NCI-H748 treated with DMSO at 0.1 percent for 48 hours (cell line): Measurements from ENCODE around the gene IL5RA.

Experiments used
- DNase-seq: peaks from one replicate; lab custom pipeline; 2025; lab: John Stamatoyannopoulos, UW

Gene IL5RA, protein sequence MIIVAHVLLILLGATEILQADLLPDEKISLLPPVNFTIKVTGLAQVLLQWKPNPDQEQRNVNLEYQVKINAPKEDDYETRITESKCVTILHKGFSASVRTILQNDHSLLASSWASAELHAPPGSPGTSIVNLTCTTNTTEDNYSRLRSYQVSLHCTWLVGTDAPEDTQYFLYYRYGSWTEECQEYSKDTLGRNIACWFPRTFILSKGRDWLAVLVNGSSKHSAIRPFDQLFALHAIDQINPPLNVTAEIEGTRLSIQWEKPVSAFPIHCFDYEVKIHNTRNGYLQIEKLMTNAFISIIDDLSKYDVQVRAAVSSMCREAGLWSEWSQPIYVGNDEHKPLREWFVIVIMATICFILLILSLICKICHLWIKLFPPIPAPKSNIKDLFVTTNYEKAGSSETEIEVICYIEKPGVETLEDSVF

DNA sequence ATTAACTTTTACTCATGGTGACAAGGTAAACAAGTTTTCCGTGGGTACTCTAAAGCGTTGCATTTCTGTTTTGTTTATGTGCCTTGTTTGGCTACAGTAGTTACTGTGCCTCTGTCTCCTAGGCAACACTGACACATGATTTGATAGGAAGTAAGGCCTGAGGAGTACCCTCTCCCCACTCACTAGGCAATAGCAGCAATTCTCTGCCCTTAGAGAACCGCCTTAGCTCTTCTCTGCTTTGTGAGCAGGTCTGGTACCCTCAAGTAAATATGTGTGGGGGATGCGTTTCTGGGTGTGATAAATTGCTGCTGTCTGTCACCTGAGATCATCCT, at the start of gene IL5RA:
Gene IL5RA (minus strand): TSS at position 76 of the 332 bp plus-strand sequence. CDS start 5,390 bp downstream, outside the sequence.
- DNase-seq, result peak; percentile 66

DNA sequence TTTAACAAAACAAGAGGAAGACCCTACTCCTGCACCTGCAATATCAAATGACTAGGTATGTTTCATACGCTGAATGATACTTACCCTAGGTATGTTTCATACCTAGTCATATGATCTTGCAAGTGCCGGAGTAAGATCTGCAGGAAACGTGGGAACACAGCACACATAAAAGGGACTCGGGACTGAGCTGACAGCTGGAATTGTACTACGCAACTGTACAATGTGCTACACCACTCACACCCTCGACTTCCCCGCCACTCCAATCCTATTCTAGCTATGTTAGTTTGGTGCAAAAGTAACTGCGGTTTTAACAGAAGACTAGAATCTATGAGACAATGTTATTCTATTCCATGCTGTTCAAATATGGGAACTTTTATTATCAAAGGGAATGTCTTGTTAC, 47.3 kb upstream of the IL5RA start:
- no peak for DNase-seq

DNA sequence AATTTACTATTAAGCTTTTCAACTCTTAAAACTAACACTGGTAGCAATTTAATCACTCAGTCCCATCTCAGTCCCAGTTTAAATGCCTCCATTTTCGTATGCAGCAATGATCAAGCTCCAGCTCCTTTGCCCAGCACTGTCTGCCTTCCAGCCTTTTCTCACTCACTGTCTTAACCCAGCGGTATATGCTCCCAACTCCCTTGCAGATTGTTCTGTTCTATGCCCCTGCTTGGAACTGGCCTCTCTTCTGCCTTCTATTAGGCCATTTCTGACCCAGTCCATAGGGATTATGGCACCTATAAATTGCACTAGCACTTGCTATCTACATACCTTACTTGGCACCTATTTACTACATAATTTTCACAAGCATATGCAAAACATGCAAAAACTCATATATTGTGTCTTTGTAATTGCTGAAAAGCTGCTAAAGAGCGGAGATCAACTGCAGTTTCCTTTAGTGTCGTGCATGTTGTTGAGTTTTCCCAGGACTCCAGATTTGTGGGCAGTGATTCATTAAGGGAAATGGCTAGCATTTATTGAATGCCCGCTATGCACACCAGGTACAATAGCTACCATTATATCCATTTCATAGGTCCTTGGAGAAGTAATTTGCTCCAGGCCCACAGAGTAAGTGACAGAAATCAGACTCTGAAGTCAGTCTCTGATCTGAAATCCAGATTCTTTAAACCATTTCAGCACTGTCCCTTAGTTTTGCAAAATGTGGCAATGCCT, 44.9 kb upstream of the IL5RA start:
- DNase-seq, result no peak

DNA sequence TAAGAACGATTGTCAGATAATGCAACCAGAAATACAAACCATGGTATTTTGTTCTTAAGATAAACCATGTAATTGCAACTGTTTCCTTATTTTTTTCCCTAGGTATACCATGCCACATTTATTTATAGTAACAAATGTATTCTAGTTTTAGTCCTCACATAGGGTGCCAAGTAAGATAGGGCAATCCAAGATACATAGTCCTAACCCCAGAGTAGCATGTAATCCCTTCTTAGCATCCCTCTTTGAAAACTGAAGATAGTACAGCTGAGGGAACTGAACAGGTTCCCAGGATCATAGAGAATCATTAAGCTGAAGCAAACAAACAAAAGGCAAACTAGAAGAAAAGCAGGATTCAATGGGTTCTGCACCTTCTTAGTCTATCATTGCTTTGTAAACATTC, 41.3 kb upstream of the IL5RA start:
- DNase-seq, result no peak

DNA sequence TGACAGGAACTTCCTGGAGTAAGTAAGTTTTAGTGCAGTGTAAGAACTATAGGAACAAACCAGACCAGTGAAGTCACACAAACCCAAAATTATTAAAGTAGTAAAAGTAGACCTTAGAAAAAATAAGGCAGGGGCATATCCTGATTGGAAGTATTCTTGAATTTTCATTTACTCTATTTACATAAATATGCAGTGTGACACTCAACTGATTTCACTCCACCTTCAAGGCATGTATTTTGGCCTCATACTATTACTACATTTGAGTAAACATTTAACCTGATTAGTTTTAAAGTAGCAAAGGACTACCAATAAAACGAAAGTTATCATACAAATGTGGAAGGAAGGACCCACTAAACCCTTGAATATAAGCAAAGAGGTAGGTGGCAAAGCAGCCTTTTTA, 39.4 kb upstream of the IL5RA start:
- no peak for DNase-seq

DNA sequence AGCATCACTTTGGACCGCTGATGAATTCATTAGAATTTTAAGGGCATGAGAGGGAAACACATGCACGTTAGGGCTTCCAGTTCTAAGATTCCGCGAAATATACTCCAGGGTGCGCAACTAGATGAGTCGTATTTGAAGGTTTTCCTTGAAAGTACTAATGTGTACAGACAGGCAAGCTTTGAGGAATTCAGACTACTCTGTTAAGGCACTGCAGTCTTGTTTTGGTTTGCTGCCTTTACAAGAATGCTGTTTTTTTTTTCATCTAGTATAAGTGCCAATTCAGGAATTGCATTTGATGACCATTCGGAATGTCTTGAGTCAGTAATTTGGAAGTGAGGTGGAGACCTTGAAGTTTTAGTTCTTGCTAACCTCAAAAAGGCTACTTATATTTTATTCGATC, 35.7 kb upstream of the IL5RA start:
- DNase-seq, result no peak

- DNase-seq, result no peak
Observed at GRCh38 chr3:3141939-3142338, 31.8 kb upstream of the IL5RA start.

DNA sequence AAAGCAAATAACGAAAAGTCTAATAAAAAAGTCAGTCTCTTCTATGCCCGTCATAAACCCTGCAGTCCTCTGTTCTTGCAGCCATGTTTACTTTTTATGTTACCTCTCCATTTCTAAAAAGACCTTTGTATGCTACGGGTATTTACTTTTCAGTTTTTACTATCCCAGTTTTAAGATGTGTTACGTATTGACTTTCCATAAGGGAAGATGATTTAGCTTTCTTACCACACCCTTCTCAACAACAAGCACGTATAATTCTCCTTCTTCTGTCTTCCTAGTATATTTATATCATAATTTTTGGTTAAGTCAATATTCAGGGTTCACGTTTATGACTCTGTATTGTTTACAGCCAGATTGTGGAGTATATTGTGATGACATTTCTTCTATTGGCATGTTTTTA, 27.4 kb upstream of the IL5RA start:
- no peak for DNase-seq

DNA sequence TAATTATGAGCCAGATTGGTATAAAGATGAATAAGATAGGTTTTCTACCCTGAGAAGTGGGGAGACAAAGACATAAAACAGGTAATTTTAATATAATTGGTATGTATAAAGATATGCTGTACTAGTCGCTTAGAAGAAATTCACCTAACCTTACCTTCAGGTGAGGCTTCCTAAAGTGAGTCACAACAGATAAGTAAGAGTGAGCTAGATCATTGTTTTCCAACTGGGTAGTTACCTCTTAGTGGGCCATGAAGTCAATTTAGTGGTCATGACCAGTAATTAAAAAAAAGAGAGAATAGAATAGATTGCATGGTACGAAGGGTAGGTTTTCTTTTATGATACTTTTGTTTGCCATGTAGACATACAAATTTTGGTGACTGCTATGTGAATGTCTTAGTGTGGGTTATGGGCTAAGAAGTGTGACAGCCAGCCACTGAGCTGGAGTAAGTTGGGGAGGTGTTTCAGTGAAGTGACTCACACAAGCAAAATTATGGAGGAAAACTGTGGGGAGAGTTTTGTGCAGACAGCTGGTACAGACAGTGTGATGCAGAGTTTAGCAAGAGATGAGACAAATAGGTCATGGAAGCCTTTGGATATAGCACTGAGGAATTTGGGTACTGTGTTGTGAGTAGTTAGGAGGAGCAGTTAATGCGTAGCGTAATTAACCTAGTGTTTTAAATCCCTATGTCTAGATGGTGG, 24.7 kb upstream of the IL5RA start:
- DNase-seq, result no peak

GRCh38 chr3:3133500-3133899, 23.3 kb upstream of the IL5RA start:
- DNase-seq, result no peak

DNA sequence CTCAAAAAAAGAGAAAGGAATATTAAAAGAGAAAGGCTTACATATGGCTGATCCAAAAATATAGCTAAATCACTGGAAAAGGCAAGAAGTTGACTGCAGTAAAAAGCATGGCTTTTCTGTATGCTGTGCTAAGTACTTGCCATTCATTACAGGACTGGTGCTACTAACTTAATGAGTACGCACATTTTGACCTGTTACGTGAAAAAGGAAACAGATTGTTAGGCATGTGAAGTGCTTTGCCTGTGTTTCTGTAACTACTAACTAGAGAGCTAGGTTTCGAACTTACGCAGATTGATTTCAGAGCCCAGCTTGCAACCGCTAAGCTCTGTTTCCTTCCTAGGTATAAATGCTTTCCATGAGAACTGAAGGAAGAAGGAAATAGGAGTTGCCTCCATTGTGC, 19.4 kb upstream of the IL5RA start:
- DNase-seq, result no peak

DNA sequence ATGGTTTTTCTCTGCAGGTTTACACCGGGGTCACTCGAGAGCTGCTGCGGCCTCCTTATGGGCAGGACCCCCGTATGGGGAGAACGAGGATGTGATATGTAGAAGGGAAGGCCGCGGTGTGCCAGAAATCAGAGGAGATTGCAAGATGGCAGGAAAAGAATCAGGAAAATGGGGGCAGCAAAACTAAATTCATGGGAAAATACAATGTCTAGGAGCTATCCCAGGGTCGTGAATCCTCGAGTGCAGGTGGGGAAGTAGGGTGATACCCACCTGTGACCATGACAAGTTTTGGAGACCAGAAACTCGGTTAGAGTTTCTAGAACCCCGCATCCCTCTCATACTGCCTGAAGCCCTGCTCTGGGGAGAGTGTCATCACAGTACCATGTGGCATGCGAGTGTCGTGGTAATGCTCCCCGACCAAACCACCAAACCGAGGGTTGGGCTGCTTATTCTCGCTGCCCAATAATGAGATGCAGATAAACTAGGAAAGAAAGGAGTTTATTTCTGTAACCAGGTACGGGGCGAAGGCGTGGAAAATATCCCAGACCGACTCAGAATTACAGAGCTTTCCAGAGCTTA, 17.3 kb upstream of the IL5RA start:
- DNase-seq, result no peak

DNA sequence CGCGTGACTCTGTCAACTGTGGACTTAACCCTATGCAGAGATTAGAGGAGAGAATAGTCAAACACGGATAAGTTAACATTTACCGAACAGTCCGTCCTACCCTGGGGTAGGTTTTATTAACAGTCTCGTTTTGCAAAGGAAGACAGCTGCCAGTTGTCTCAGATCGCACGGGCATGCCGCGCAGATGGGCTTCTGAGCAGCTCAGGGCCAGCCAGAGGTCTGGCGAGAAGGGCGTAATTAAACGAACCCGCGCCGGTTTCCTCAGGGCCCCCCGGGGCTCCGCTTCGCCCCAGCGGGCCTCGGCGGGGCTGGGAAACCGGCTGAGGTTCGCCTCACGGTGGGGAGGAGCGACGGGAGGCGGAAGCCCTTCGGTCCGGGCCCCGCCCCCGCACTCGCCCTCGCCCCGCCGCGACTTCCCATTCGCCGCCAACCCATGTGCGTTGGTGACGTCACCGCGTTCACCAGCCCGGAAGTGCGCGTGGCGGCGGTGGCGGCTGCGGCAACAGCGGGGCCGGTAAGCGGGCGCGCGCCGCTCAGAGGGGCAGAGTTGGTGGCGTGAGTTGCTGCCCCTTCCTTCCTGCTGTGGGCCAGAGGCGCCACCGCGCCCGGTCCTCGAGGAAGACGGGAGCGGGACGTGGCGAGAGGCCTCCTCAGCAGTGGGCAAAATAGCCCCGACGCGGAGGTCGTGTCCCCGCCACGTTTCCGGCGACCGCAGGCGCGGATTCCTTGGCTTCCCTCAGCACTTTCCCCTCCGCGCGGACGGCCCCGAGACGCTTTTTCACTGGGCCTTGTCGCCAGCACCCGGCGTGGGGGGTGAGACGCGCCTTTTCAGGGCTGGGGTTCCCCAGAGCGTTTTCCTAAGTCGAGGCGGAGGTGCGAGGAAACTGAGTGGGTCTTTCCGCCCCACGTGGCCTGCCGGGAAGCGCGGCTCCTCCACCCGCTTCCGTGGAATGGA, 16.6 kb upstream of the IL5RA start, which contains the start of gene TRNT1:
Gene TRNT1 (plus strand): TSS at position 464 of the 955 bp plus-strand sequence. CDS start 2,101 bp downstream, outside the sequence.
- peak; percentile 76 for DNase-seq

- DNase-seq, result no peak
Observed at GRCh38 chr3:3125977-3126376, 15.8 kb upstream of the IL5RA start.

DNA sequence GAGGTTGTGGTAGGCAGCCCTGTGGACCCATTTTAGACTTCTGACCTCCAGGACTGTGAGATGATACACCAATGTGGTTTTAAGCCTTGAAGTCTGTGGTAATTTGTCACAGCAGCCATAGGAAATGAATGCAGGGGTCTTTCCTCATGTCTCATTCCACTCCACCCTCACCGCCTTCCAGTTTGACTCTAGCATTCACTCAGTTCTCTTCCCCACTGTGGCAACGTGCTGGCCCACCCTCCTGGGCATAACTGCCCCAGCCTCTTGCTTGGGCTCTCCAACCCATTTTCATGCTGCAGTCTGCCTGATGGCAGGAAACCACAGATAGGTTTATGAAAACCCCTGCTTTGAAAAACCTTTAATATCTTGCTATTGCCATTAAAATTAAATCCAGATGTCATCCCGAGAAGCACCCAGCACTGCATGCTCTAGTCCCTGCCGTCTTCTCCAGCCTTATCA, 9.2 kb upstream of the IL5RA start:
- DNase-seq, result no peak

DNA sequence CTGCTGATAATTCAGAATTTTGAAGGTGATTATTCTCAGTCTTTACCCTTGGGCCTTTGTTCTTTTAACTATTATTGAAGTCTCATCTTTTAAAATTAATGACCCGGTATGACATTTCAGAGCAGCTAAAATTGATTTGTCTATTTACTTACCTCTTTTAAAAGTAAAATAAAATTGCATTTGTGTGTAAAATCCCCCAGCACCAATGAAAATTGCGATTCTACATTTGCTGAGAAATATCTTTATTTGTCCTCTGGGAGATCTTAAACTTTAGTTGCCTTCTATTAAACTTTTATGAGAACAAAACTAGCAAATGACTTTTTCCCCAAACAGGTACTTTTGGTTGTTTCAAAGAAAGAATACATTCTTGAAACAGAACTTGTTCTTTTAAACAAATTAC, 7.5 kb upstream of the IL5RA start:
- no peak for DNase-seq

GRCh38 chr3:3113042-3113709, 3.0 kb upstream of the IL5RA start:
- no peak for DNase-seq

DNA sequence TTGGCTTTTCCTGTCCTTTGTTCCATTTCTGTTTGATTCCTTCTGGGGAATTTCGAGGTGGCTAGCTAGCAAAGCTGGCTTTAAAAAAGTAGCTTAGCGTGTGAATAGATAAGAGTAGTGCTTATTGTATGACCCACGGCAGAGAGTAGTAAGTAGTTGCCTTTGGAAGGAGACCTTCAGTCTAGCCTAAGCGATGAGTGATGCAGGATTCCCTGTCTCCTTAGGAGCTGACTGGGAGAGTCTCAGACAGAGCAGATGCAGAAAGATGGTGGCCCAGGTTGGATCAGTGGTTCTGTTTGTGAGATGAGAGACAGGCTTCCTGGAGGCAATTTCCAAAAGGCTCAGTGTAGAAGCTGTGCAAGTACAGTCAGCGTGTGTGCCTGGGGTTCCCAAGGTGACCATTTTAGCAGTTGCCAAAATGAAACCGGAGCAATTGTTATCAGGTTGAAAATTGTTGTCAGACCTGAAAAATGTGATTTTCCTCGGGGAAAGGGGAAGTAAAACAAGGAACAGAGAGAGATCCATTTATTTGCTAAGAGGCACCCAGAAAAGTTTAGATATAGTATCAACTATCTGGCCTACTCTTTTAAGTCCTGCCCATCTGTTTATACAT, 681 bp upstream of the IL5RA start:
- no peak for DNase-seq

- DNase-seq, result peak; percentile 24
Observed at GRCh38 chr3:3109407-3110298, 521 bp downstream of the IL5RA start.
